ENCODE measurements around the gene ACOXL. TPM values are rescaled to one million over a fixed set of nuclear protein-coding genes. Genes with fewer than 3 reads are reported as not detected.
A peak's percentile ranks its signal among the peaks of the same experiment; 100 is the strongest.

ACOXL gene
- total RNA-seq, 2 experiments from 2014 or later = 0.14 to 0.56 TPM

GRCh38 chr2:110858993-110859701, 126.8 kb downstream of the ACOXL start:
- DNase-seq (peak; percentile 37), ATAC-seq (peak; percentile 35)
- peaks cover 2% of the 10 kb centered on the region for H3K36me3 Mint-ChIP-seq (ENCODE audit: low read depth)
- POLR2A ChIA-PET = interaction anchor here (1.1 to 1.8 kb wide), 8 partner anchors 7 to 262 kb away, joined by 3 to 17 read pairs (median 4); partner anchors contain the start of gene BCL2L11
- no peak for TF ChIP-seq CTCF (IDR thresholded peaks at IDR 0.05)
- H3K4me1 Mint-ChIP-seq (ENCODE audit: low read depth) = peaks cover 71% of the 10 kb centered on the region
- peak overlapping the region; percentile 77 for H3K27ac Mint-ChIP-seq
- CTCF ChIA-PET = interaction anchor here (0.7 to 2.5 kb wide), 8 partner anchors 8 to 258 kb away, joined by 3 to 23 read pairs (median 6); no protein-coding TSS in a partner anchor
- H3K9me3 Mint-ChIP-seq = peaks cover 3% of the 10 kb centered on the region
- H3K27me3 Mint-ChIP-seq = peaks cover 14% of the 10 kb centered on the region
- intact Hi-C loops (cut with micrococcal nuclease) = loop anchor here (5.0 kb wide), 1 partner anchor 193 kb away; no protein-coding TSS in a partner anchor
- H3K4me3 Mint-ChIP-seq = peak overlapping the region; percentile 63

- H3K36me3 Mint-ChIP-seq (ENCODE audit: low read depth) = peaks cover 2% of the 10 kb centered on the region
- TF ChIP-seq CTCF (IDR thresholded peaks at IDR 0.05) = no peak
- H3K4me3 Mint-ChIP-seq = no peak overlapping the region
- POLR2A ChIA-PET = interaction anchor here (0.6 to 1.4 kb wide), 3 partner anchors 13 to 195 kb away, joined by 3 to 5 read pairs (median 4); no protein-coding TSS in a partner anchor
- ATAC-seq (no peak), DNase-seq (no peak)
- CTCF ChIA-PET = interaction anchor here (0.7 to 9.2 kb wide), 8 partner anchors 7 to 256 kb away, joined by 3 to 50 read pairs (median 4); no protein-coding TSS in a partner anchor
- intact Hi-C loops (cut with micrococcal nuclease) = no loop called here
- H3K4me1 Mint-ChIP-seq (ENCODE audit: low read depth) = peaks cover 71% of the 10 kb centered on the region
- peaks cover 3% of the 10 kb centered on the region for H3K9me3 Mint-ChIP-seq
- H3K27ac Mint-ChIP-seq = peak overlapping the region; percentile 27
- peaks cover 14% of the 10 kb centered on the region for H3K27me3 Mint-ChIP-seq
Observed at GRCh38 chr2:110860630-110861029, 128.3 kb downstream of the ACOXL start.

- no peak overlapping the region for H3K27ac Mint-ChIP-seq
- ATAC-seq (no peak), DNase-seq (no peak)
- ChIA-PET CTCF (interaction anchor here (0.8 to 9.2 kb wide), 9 partner anchors 8 to 259 kb away, joined by 3 to 50 read pairs (median 4); partner anchors contain the start of gene BCL2L11), POLR2A (interaction anchor here (0.5 to 1.4 kb wide), 2 partner anchors 15 to 1091 kb away, joined by 3 to 5 read pairs; no protein-coding TSS in a partner anchor)
- H3K36me3 Mint-ChIP-seq (ENCODE audit: low read depth) = peaks cover 2% of the 10 kb centered on the region
- H3K9me3 Mint-ChIP-seq = no peaks in the 10 kb centered on the region
- H3K4me3 Mint-ChIP-seq = no peak overlapping the region
- intact Hi-C loops (cut with micrococcal nuclease) = no loop called here
- H3K27me3 Mint-ChIP-seq = peaks cover 11% of the 10 kb centered on the region
- peaks cover 74% of the 10 kb centered on the region for H3K4me1 Mint-ChIP-seq (ENCODE audit: low read depth)
- no peak for TF ChIP-seq CTCF (IDR thresholded peaks at IDR 0.05)
Observed at GRCh38 chr2:110861616-110862260, 129.4 kb downstream of the ACOXL start.

- no peak for DNase-seq
- ChIA-PET POLR2A (interaction anchor here (0.6 to 1.2 kb wide), 2 partner anchors 17 to 58 kb away, joined by 3 to 4 read pairs; no protein-coding TSS in a partner anchor), CTCF (interaction anchor here (2.4 to 9.2 kb wide), 3 partner anchors 10 to 16 kb away, joined by 7 to 50 read pairs (median 26); no protein-coding TSS in a partner anchor)
- peaks cover 73% of the 10 kb centered on the region for H3K4me1 Mint-ChIP-seq (ENCODE audit: low read depth)
- H3K4me3 Mint-ChIP-seq = no peak overlapping the region
- ATAC-seq = no peak
- H3K36me3 Mint-ChIP-seq (ENCODE audit: low read depth) = peaks cover 2% of the 10 kb centered on the region
- peaks cover 20% of the 10 kb centered on the region for H3K27me3 Mint-ChIP-seq
- no peak for TF ChIP-seq CTCF (IDR thresholded peaks at IDR 0.05)
- intact Hi-C loops (cut with micrococcal nuclease) = no loop called here
- no peak overlapping the region for H3K27ac Mint-ChIP-seq
- no peaks in the 10 kb centered on the region for H3K9me3 Mint-ChIP-seq
Observed at GRCh38 chr2:110863726-110864125, 131.4 kb downstream of the ACOXL start.

All from activated CD8-positive, alpha-beta T cell treated with anti-CD3 and anti-CD28 coated beads for 36 hours (primary cell).